IPS DF 6.9 (cell line): ENCODE data around the gene AS3MT.

Source experiments
- DNase-seq: peaks from one replicate; pipeline ENCODE4 v3.0.0-alpha.2; 2013; ENCODE audit warnings: low read depth, low spot score
- H3K27ac ChIP-seq: one replicate; pipeline ENCODE4 v1.5.1; 2013; ENCODE audit warnings: low read length, control low read depth
- H3K27me3 ChIP-seq: 2 replicates; pipeline ENCODE4 v1.6.1; 2013; ENCODE audit warnings: mild to moderate bottlenecking, low read length; ENCODE audit not compliant: control insufficient read depth, insufficient read depth
- H3K36me3 ChIP-seq: 2 replicates; pipeline ENCODE4 v1.6.1; 2013; ENCODE audit warnings: low read length; ENCODE audit not compliant: control insufficient read depth, insufficient read depth
- H3K4me1 ChIP-seq: 2 replicates; pipeline ENCODE4 v1.6.1; 2013; ENCODE audit warnings: low read length; ENCODE audit not compliant: control insufficient read depth, insufficient read depth
- H3K4me3 ChIP-seq: 2 replicates; pipeline ENCODE4 v1.5.1; 2013; ENCODE audit warnings: mild to moderate bottlenecking, low read length
- H3K9me3 ChIP-seq: 2 replicates; pipeline ENCODE4 v1.6.1; 2013; ENCODE audit warnings: low read length, inconsistent platforms; ENCODE audit not compliant: control insufficient read depth, insufficient read depth
- WGBS: extraction: QIAGEN DNeasy Blood & Tissue Kit; methylation state at CpG from one replicate; pipeline ENCODE4 v1.1.7; 2013; ENCODE audit warnings: mixed read lengths, missing lambda C conversion rate; ENCODE audit not compliant: insufficient read length, insufficient coverage; 5-methylcytosine and 5-hydroxymethylcytosine counted together

AS3MT gene

GRCh38 chr10:102856758-102857424 is 12.4 kb upstream of the AS3MT start:
- H3K27ac ChIP-seq: no peak overlapping the region
- no peaks in the 10 kb centered on the region for H3K27me3 ChIP-seq
- H3K4me3 ChIP-seq: no peak overlapping the region
- DNase-seq: no peak
- H3K9me3 ChIP-seq: no peaks in the 10 kb centered on the region
- WGBS: no CpG with 5 or more reads among the region's 3 CpGs
- H3K4me1 ChIP-seq: no peaks in the 10 kb centered on the region; the same call in 1 of the 2 replicates
- H3K36me3 ChIP-seq: no peaks in the 10 kb centered on the region

- H3K36me3 ChIP-seq: no peaks in the 10 kb centered on the region
- no peak overlapping the region for H3K27ac ChIP-seq
- no peaks in the 10 kb centered on the region for H3K9me3 ChIP-seq
- no peaks in the 10 kb centered on the region; the same call in 1 of the 2 replicates for H3K4me1 ChIP-seq
- no peak for DNase-seq
- no peaks in the 10 kb centered on the region for H3K27me3 ChIP-seq
- H3K4me3 ChIP-seq: no peak overlapping the region
- 100% methylated on average over 1 of the region's 2 CpGs for WGBS
Observed at GRCh38 chr10:102859911-102860310, 9.4 kb upstream of the AS3MT start.

DNA sequence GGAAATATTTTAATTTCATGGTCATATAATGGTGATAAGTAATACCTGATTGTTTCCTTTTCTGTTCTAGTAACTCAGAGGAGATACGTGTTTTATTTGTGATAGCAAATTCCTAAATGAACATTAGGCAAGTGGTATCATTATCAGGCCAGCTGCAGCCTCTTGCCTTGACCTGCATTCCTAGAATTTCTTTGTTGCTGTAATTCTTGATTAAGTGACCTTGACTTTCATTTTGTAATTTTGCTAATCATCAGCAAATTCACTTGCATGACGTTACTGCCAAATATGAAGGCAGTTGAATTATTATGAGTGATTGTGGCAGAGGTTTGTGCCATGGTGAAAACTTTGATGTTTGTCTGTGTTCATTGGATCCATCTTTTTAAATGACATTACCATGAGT is 5.6 kb upstream of the AS3MT start:
- H3K4me1 ChIP-seq: no peaks in the 10 kb centered on the region
- no peak for DNase-seq
- H3K27me3 ChIP-seq: no peaks in the 10 kb centered on the region
- H3K4me3 ChIP-seq: no peak overlapping the region
- H3K9me3 ChIP-seq: no peaks in the 10 kb centered on the region
- no peak overlapping the region for H3K27ac ChIP-seq
- WGBS: no CpG with 5 or more reads among the region's 2 CpGs
- H3K36me3 ChIP-seq: no peaks in the 10 kb centered on the region

- no peak overlapping the region for H3K4me3 ChIP-seq
- H3K4me1 ChIP-seq: 0 out of 2 replicates have a peak, but pooled peaks cover under 1% of the 10 kb centered on the region
- no peak for DNase-seq
- WGBS: 100% methylated on average over 1 of the region's 3 CpGs
- no peak overlapping the region for H3K27ac ChIP-seq
- H3K9me3 ChIP-seq: no peaks in the 10 kb centered on the region
- no peaks in the 10 kb centered on the region for H3K27me3 ChIP-seq
- no peaks in the 10 kb centered on the region for H3K36me3 ChIP-seq
Observed at GRCh38 chr10:102865620-102866019, 3.6 kb upstream of the AS3MT start.

DNA sequence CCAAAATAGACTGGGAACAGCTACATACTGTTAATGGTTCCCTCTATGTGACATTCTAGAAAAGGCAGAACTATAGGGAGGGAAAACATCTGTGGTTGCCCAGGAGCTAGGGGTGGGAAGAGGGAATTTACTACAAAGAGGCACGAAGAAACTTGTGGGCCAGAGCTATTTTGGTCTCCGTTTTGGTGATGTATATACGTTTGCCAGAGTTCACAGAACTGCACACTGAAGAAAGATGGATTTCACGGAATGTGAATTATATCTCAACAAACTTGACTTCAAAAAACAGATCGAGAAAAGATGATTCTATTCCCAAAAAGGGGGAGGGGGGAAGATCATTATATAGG is 386 bp upstream of the AS3MT start:
- Histone ChIP-seq H3K4me1 (0 out of 2 replicates have a peak, but pooled peaks cover 2% of the 10 kb centered on the region), H3K27ac (no peak overlapping the region), H3K36me3 (no peaks in the 10 kb centered on the region), H3K4me3 (peak overlapping the region; percentile 49; the same call in 1 of the 2 replicates), H3K27me3 (no peaks in the 10 kb centered on the region), H3K9me3 (no peaks in the 10 kb centered on the region)
- DNase-seq: no peak
- WGBS: no CpG with 5 or more reads among the region's 5 CpGs

DNA sequence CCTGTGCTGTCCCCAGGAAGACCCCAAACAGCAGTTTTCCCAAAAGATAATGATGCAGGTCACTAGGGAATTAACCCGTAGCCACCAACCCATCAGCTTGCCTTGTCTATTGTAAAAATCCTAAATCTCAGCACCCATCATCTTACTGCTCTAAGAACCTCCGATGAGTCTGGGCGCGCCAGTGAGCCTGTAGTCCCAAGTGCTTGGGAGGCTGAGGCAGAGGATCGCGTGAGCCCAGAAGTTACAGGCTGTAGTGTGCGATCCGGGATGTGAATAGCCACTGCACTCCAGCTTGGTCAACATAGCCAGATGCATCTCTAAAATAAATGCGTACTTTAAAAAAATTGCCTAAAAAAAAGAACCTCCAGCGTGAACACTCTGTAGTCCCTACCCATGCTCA is 951 bp downstream of the AS3MT start:
- WGBS: no CpG with 5 or more reads among the region's 10 CpGs
- Histone ChIP-seq H3K4me3 (peak overlapping the region; percentile 49; the same call in 1 of the 2 replicates), H3K4me1 (0 out of 2 replicates have a peak, but pooled peaks cover 2% of the 10 kb centered on the region), H3K27me3 (no peaks in the 10 kb centered on the region), H3K9me3 (no peaks in the 10 kb centered on the region), H3K36me3 (no peaks in the 10 kb centered on the region), H3K27ac (no peak overlapping the region)
- no peak for DNase-seq

DNA sequence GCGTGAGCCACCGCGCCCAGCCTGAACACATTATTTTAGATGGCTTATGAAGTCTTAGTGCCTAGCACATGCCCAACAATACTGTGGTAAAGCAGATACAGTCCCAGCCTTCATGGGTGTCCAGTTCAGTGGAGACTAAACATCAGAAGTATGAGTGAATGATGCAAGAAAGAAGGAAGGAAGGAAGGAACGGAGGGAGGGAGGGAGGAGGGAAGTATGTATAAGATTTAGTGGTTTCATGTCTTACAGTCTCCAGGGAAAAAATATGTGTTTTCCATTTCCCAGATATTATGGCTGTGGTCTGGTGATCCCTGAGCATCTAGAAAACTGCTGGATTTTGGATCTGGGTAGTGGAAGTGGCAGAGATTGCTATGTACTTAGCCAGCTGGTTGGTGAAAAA is 2.9 kb downstream of the AS3MT start:
- H3K27ac ChIP-seq: no peak overlapping the region
- DNase-seq: no peak
- no peaks in the 10 kb centered on the region for H3K27me3 ChIP-seq
- H3K9me3 ChIP-seq: no peaks in the 10 kb centered on the region
- no peak overlapping the region for H3K4me3 ChIP-seq
- H3K36me3 ChIP-seq: no peaks in the 10 kb centered on the region
- 100% methylated on average over 1 of the region's 4 CpGs for WGBS
- 0 out of 2 replicates have a peak, but pooled peaks cover 2% of the 10 kb centered on the region for H3K4me1 ChIP-seq

GRCh38 chr10:102876747-102877153 is 7.5 kb downstream of the AS3MT start:
- H3K9me3 ChIP-seq: no peaks in the 10 kb centered on the region

DNA sequence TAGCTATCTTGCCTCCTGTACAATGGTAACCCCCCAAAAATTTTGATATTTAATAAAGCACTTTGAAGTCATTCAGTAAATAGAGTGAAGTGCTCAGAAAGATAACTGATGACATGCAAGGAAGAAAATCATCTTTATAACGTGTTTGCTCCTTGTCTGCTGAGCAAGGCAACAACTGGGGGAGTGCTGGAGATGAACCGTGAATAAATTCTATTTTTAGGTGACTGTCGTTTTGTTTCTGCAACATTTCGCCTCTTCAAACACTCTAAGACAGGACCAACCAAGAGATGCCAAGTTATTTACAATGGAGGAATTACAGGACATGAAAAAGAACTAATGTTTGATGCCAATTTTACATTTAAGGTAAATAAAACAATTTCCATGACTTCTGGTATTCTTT is 9.4 kb downstream of the AS3MT start:
- no peaks in the 10 kb centered on the region for H3K27me3 ChIP-seq
- H3K36me3 ChIP-seq: no peaks in the 10 kb centered on the region
- H3K9me3 ChIP-seq: no peaks in the 10 kb centered on the region
- WGBS: no CpG with 5 or more reads among the region's 4 CpGs
- H3K4me3 ChIP-seq: no peak overlapping the region
- no peak overlapping the region for H3K27ac ChIP-seq
- no peak for DNase-seq
- no peaks in the 10 kb centered on the region for H3K4me1 ChIP-seq

More at GRCh38 chr10:102876747-102877153, 7.5 kb downstream of the AS3MT start:
- Histone ChIP-seq H3K27me3 (no peaks in the 10 kb centered on the region), H3K4me3 (no peak overlapping the region), H3K36me3 (no peaks in the 10 kb centered on the region), H3K27ac (no peak overlapping the region), H3K4me1 (no peaks in the 10 kb centered on the region)
- no CpG with 5 or more reads among the region's 2 CpGs for WGBS
- no peak for DNase-seq

DNA sequence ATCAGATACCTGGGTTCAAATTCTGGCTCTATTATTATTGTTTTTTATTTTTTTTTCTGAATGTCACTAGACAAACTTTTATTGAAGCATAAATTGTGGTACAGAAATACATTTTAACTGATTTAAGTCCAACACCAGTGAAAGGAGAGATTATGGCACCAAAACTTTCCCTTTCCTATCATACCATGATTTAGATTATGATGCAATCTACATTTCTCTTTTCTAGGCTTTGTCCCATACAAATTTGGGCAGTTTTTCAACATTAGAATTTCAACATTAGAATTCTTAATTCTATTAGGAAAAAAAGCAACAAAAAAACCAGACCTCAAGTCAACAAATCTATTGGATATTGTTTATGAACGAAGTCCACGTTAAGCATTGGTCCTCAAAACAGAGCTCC is 11.0 kb downstream of the AS3MT start:
- no peaks in the 10 kb centered on the region for H3K27me3 ChIP-seq
- DNase-seq: no peak
- H3K4me3 ChIP-seq: no peak overlapping the region
- no peak overlapping the region for H3K27ac ChIP-seq
- WGBS: no CpG with 5 or more reads among the region's 2 CpGs
- H3K36me3 ChIP-seq: no peaks in the 10 kb centered on the region
- no peaks in the 10 kb centered on the region for H3K4me1 ChIP-seq
- H3K9me3 ChIP-seq: no peaks in the 10 kb centered on the region

DNA sequence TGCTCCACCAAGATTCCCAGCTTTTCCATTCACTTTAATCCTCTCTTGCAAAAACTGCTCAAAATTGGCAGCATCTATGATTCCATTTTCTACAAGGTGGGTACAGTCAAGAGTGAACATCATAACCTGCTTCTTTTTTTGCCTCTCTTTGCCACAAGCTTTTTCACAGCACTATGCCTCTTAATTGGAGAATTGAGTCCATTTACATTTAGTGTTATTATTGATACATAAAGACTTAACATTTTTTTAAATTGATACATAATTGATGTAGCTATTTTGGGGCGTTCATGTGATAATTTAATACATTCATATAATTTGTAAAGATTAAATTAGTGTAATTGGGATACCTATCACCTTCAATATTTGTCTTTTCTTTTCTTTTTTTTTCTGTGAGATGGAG is 18.8 kb downstream of the AS3MT start:
- H3K27me3 ChIP-seq: no peaks in the 10 kb centered on the region
- no peaks in the 10 kb centered on the region for H3K9me3 ChIP-seq
- no peaks in the 10 kb centered on the region for H3K4me1 ChIP-seq
- H3K36me3 ChIP-seq: no peaks in the 10 kb centered on the region
- no peak overlapping the region for H3K27ac ChIP-seq
- no CpG with 5 or more reads among the region's 1 CpG for WGBS
- H3K4me3 ChIP-seq: no peak overlapping the region
- no peak for DNase-seq
